ENCODE measurements around the gene ZEB2.

GRCh38 chr2:144469798-144470197 lies 50.1 kb downstream of the ZEB2 start:
- TF ChIP-seq CTCF (IDR thresholded peaks at IDR 0.05; ENCODE audit: low read depth, low read length, poor library complexity, severe bottlenecking): no peak
- TF ChIP-seq EZH2phosphoT487 (IDR thresholded peaks at IDR 0.05; ENCODE audit: borderline replicate concordance, low read length): no peak
